Parathyroid adenoma (tissue), 2 donors: ENCODE results near the gene MANBA.
A peak's percentile ranks its signal among the peaks of the same experiment; 100 is the strongest.

Source experiments
- H2AFZ ChIP-seq: fragments of 300-600 bp; sonication (generic); one replicate; pipeline ENCODE4 v1.7.0; 2017; ENCODE audit warnings: antibody characterized with exemption, mild to moderate bottlenecking
- H3K27ac ChIP-seq: fragments of 300-600 bp; sonication (generic); one replicate; pipeline ENCODE4 v1.7.0; 2017
- H3K27me3 ChIP-seq: fragments of 300-600 bp; sonication (generic); one replicate; pipeline ENCODE4 v1.7.0; 2017; ENCODE audit warnings: low read length; ENCODE audit not compliant: control insufficient read depth, insufficient read depth
- H3K36me3 ChIP-seq: fragments of 300-600 bp; sonication (generic); one replicate; pipeline ENCODE4 v1.7.0; 2017; ENCODE audit warnings: low read length; ENCODE audit not compliant: control insufficient read depth, insufficient read depth
- H3K4me1 ChIP-seq: fragments of 300-600 bp; sonication (generic); one replicate; pipeline ENCODE4 v1.7.0; 2017; ENCODE audit warnings: control low read depth
- H3K4me2 ChIP-seq: fragments of 300-600 bp; sonication (generic); one replicate; pipeline ENCODE4 v1.7.0; 2017; ENCODE audit warnings: low read length
- H3K4me3 ChIP-seq: fragments of 300-600 bp; sonication (generic); one replicate; pipeline ENCODE4 v1.7.0; 2017; ENCODE audit warnings: low read depth, low read length
- H3K79me2 ChIP-seq: fragments of 300-600 bp; sonication (generic); one replicate; pipeline ENCODE4 v1.7.0; 2017; ENCODE audit warnings: control low read depth
- H3K9ac ChIP-seq: fragments of 300-600 bp; sonication (generic); one replicate; pipeline ENCODE4 v1.7.0; 2017; ENCODE audit warnings: mild to moderate bottlenecking
- H3K9me3 ChIP-seq: fragments of 300-600 bp; sonication (generic); one replicate; pipeline ENCODE4 v1.7.0; 2017; ENCODE audit warnings: low read length; ENCODE audit not compliant: control insufficient read depth
- TF ChIP-seq, protein P1 (sequence below): fragments of 300-600 bp; sonication (generic); IDR thresholded peaks from one replicate; pipeline ENCODE4 v1.7.0; 2017; ENCODE audit warnings: antibody characterized with exemption, mild to moderate bottlenecking
- donor health status: primary hyperparathyroidism.

Gene MANBA

DNA sequence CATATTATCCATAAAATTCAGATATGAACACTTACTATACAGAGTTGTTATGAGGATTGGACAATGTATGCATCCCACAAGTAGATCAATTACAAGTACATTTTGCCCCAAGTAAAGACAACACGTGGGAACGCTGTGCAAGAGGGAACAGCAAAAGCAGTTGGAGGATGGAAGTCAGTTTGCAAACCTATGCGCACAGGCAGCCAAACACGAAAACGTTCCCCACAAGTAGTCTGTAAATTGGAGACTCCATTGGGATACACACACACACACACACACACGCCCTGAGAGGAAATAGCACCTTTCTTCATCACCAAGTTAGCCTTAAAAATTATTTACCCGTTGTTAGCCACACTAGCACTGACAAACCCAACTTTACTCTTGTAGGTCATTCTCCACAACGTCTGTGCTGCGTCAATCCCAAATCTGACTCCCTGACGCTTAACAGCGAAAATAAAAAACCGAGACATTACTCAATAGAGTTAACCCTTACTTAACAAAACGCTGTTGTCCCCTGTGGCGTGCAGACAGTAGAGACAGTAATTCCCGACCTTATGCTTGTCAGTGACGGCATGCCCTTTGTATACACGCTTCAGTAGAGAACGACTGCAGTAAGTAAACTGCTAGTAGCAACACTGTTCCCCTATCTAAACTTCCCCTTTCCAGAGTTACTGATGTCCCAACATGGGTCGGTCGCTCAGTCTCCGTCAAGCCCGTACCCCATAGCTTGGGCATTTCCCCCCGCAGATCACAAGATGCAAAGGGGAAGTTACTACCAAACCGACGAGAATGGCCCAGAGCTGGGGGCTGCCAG lies 730 bp downstream of the MANBA start:
- Histone ChIP-seq H3K36me3 (no peaks in the 10 kb centered on the region), H3K27me3 (no peaks in the 10 kb centered on the region), H3K79me2 (peaks cover 2% of the 10 kb centered on the region), H3K4me1 (peaks cover 3% of the 10 kb centered on the region), H2AFZ (peak overlapping the region; percentile 93), H3K4me3 (peak overlapping the region; percentile 80), H3K9me3 (no peaks in the 10 kb centered on the region), H3K27ac (peak overlapping the region; percentile 44), H3K9ac (no peak overlapping the region), H3K4me2 (peak overlapping the region; percentile 80)
- TF ChIP-seq, protein P1, sequence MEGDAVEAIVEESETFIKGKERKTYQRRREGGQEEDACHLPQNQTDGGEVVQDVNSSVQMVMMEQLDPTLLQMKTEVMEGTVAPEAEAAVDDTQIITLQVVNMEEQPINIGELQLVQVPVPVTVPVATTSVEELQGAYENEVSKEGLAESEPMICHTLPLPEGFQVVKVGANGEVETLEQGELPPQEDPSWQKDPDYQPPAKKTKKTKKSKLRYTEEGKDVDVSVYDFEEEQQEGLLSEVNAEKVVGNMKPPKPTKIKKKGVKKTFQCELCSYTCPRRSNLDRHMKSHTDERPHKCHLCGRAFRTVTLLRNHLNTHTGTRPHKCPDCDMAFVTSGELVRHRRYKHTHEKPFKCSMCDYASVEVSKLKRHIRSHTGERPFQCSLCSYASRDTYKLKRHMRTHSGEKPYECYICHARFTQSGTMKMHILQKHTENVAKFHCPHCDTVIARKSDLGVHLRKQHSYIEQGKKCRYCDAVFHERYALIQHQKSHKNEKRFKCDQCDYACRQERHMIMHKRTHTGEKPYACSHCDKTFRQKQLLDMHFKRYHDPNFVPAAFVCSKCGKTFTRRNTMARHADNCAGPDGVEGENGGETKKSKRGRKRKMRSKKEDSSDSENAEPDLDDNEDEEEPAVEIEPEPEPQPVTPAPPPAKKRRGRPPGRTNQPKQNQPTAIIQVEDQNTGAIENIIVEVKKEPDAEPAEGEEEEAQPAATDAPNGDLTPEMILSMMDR, result no peak

- Histone ChIP-seq H3K4me1 (peaks cover 3% of the 10 kb centered on the region), H3K79me2 (peaks cover 2% of the 10 kb centered on the region), H3K9ac (no peak overlapping the region), H3K27ac (peak overlapping the region; percentile 39), H3K27me3 (no peaks in the 10 kb centered on the region), H3K4me2 (peak overlapping the region; percentile 1), H3K4me3 (no peak overlapping the region), H3K36me3 (no peaks in the 10 kb centered on the region), H3K9me3 (no peaks in the 10 kb centered on the region), H2AFZ (no peak overlapping the region)
- TF ChIP-seq, protein P1, result no peak
Measured at GRCh38 chr4:102758241-102759160, 2.3 kb downstream of the MANBA start.

GRCh38 chr4:102757681-102758080 lies 3.1 kb downstream of the MANBA start:
- Histone ChIP-seq H2AFZ (no peak overlapping the region), H3K27ac (peak overlapping the region; percentile 39), H3K9ac (no peak overlapping the region), H3K4me2 (peak overlapping the region; percentile 1), H3K4me3 (no peak overlapping the region), H3K36me3 (no peaks in the 10 kb centered on the region), H3K4me1 (peaks cover 3% of the 10 kb centered on the region), H3K79me2 (peaks cover 2% of the 10 kb centered on the region), H3K9me3 (no peaks in the 10 kb centered on the region), H3K27me3 (no peaks in the 10 kb centered on the region)
- TF ChIP-seq, protein P1, result no peak

DNA sequence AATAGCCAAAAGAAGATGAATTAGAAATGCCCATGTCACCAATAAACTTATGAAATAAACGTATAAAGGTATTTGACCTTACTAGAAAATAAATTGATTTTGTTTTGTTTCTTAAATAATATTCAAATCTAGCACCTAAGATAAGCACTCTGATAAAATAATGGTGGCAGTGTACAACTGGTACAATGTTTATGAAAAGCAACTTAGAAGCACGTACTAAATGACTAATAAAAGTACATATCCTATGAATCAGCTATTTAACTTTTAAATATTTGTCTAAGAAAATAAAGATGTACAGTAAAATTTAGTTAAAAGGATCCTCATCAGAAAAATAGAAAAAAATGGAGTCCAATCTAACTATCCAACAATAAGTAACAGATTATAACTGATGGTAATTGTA lies 6.7 kb downstream of the MANBA start:
- Histone ChIP-seq H3K4me3 (no peak overlapping the region), H3K9me3 (no peaks in the 10 kb centered on the region), H3K4me1 (peaks cover 3% of the 10 kb centered on the region), H3K9ac (no peak overlapping the region), H3K27me3 (no peaks in the 10 kb centered on the region), H3K27ac (no peak overlapping the region), H3K79me2 (peaks cover under 1% of the 10 kb centered on the region), H3K4me2 (no peak overlapping the region), H3K36me3 (no peaks in the 10 kb centered on the region), H2AFZ (no peak overlapping the region)
- TF ChIP-seq, protein P1, result no peak
